ENCODE data around the gene FNBP1.
"Not testable (repeated sequence)": the region's sequence is repeated elsewhere in the genome, so short reads cannot be mapped to it uniquely, and the experiment has no call there.

FNBP1 gene

GRCh38 chr9:129895376-129896268 lies 147.4 kb downstream of the FNBP1 start:
- H3K27ac ChIP-seq, result no peak overlapping the region

DNA sequence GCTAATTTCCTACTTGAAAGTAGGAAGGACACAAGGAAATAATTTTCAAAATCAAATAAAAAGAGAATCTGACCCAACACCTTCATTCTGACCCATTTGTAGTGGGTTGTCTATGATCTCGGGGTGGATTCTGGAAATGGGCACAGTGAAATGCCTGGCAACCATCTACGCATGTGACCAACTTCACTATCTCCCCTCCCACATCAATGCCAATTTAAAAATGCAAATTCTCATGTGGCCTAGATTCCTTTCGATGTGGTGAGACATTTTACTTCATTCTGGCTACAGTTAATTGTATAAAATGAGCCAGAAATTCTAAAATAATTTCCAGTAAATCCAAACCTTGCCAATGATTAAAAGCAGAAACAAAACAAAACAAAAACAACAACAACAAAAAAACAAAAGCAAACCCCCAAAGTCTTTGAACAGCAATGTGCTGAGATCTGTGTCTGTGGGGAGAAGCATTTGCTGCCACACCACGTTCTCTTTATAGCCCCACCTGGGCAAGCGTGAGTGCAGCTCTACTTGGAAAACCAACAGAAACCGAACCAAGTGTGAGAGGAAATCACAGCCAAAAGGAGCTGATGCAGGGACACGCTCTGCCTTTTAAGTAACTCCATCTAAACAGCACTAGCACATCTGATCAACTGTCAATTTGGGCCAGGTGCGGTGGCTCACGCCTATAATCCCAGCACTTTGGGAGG lies 148.7 kb downstream of the FNBP1 start:
- Histone ChIP-seq H3K4me3 (no peak overlapping the region), H3K27ac (no peak overlapping the region)
- TF ChIP-seq, protein P1, sequence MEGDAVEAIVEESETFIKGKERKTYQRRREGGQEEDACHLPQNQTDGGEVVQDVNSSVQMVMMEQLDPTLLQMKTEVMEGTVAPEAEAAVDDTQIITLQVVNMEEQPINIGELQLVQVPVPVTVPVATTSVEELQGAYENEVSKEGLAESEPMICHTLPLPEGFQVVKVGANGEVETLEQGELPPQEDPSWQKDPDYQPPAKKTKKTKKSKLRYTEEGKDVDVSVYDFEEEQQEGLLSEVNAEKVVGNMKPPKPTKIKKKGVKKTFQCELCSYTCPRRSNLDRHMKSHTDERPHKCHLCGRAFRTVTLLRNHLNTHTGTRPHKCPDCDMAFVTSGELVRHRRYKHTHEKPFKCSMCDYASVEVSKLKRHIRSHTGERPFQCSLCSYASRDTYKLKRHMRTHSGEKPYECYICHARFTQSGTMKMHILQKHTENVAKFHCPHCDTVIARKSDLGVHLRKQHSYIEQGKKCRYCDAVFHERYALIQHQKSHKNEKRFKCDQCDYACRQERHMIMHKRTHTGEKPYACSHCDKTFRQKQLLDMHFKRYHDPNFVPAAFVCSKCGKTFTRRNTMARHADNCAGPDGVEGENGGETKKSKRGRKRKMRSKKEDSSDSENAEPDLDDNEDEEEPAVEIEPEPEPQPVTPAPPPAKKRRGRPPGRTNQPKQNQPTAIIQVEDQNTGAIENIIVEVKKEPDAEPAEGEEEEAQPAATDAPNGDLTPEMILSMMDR (IDR thresholded peaks at IDR 0.05), result no peak
- DNase-seq (ENCODE audit: low spot score), result no peak

More at GRCh38 chr9:129895376-129896268, 147.4 kb downstream of the FNBP1 start:
- TF ChIP-seq, protein P1 (IDR thresholded peaks at IDR 0.05), result no peak
- no peak for DNase-seq (ENCODE audit: low spot score)
- H3K4me3 ChIP-seq, result no peak overlapping the region

- Histone ChIP-seq H3K4me3 (no peak overlapping the region), H3K27ac (peak overlapping the region; percentile 27 to 69)
- no peak for DNase-seq (ENCODE audit: low spot score)
- TF ChIP-seq, protein P1 (IDR thresholded peaks at IDR 0.05), result no peak
Observed at GRCh38 chr9:129891569-129891968, 151.4 kb downstream of the FNBP1 start.

DNA sequence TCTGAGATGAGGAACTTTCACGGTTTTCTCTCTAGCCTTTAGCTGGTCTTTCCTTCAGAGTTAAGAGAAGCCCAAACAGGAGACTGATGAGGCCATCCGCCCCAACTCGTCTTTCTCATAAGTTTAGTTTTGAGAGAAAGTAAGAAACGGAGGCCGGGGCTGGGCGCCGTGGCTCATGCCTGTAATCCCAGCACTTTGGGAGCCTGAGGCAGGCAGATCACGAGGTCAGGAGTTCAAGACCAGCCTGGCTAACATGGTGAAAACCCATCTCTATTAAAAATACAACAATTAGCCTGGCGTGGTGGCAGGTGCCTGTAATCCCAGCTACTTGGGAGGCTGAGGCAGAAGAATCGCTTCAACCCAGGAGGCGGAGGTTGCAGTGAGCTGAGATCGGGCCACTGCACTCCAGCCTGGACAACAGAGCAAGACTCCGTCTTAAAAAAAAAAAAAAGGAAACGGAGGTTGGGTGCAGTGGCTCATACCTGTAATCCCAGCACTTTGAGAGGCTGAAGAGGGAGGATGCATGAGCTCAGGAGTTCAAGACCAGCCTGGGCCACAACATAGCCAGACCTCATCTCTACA lies 152.2 kb downstream of the FNBP1 start:
- H3K4me3 ChIP-seq, result not testable (repeated sequence)
- peak overlapping the region in 1 of 2 donors; percentile 66 for H3K27ac ChIP-seq

DNA sequence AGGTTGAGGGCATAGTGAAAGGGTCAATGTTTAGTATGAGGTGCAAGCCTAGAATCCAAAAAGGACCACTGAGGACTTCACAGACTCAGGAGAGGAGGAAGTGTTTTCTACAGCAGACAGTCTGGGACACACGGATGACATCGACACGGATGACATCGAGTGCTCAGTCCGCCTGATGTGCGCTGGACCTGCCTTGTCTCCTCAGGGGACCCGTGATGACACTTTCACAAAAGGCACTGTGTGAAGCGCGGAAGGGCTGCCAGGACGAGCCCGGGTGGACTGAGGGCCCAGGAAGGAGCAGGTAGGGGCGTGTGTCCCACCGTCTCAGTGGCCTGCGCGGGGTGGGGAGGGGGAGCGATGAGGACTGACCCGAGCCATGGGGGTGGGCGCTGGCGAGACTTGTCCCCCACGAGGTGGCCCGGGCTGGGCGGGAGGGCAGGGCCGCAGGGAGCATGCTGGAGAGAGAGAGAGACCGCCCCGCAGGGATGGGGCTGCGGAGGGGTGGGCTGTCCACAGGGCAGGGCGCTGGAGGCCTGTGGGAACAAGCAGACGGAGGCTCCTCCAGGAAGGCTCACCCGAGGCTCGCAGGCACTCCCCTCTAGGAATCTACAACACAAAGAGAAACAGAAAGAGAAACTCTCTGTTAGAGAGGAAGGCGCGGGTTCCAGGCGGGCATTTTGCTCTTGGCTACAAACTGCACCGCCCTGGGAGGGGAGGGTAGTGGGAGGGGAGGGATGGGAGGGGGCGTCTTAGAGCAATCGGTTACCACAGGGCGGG lies 152.9 kb downstream of the FNBP1 start:
- Histone ChIP-seq H3K27ac (peak overlapping the region in 1 of 2 donors; percentile 66), H3K4me3 (no peak overlapping the region)
- DNase-seq (ENCODE audit: low spot score), result no peak
- TF ChIP-seq, protein P1 (IDR thresholded peaks at IDR 0.05), result no peak

More for the DNA sequence above, 152.2 kb downstream of the FNBP1 start:
- not testable (repeated sequence) for DNase-seq (ENCODE audit: low spot score)

DNA sequence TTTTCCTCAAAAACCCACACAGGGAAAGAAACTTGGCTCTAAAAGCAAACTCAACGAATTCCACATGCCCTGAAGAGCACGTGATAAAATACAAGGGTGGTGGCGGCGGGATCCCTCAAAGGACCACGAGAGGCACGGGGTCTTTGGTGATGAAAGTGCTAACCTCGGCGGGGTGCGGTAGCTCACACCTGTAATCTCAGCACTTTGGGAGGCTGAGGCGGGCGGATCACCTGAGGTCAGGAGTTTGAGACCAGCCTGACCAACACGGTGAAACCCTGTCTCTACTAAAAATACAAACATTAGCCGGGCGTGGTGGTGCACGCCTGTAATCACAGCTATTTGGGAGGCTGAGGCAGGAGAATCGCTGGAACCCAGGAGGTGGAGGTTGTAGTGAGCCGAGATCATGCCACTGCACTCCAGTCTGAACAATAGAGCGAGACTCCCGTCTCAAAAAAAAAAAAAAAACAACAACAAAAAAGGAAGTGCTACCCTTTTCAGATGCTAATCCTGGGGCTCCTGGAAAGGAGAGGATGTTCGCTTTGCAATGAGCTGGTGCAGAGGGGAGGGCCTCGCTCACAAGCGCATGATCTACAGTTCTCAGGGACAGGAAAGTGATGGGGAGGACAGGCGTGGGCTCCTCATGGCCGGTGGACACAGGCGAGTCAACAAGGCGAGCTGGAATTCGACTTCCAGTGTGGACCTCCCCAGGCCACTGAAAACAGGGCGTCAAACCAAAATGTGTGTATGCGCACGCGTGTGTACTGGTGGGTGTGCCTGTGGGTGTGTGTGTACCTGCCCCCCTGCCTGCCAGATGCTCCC lies 153.7 kb downstream of the FNBP1 start:
- Histone ChIP-seq H3K4me3 (no peak overlapping the region), H3K27ac (peak overlapping the region in 1 of 2 donors; percentile 66)
- no peak for DNase-seq (ENCODE audit: low spot score)
- TF ChIP-seq, protein P1 (IDR thresholded peaks at IDR 0.05), result no peak

Data from coronary artery (tissue), 2 donors.